Fibroblast of pulmonary artery (primary cell): Measurements from ENCODE around the gene DGKI.

Experiments
- DNase-seq: peaks from one replicate; pipeline ENCODE4 v3.0.0-alpha.2; 2010; ENCODE audit warnings: low read depth
- H3K4me3 ChIP-seq: replicated peaks from 2 replicates; pipeline ENCODE4 v1.5.1; 2011; ENCODE audit warnings: low read depth, mild to moderate bottlenecking, control low read depth, low read length, moderate library complexity
- CTCF ChIP-seq: IDR thresholded peaks from 2 replicates; pipeline ENCODE4 v1.5.1; 2011; ENCODE audit warnings: mild to moderate bottlenecking, control low read depth, low read length, inconsistent platforms; ENCODE audit errors: missing control alignments

The DGKI gene

GRCh38 chr7:137695494-137695893 lies 151.3 kb downstream of the DGKI start:
- TF ChIP-seq CTCF, result no peak
- no peak for DNase-seq
- H3K4me3 ChIP-seq, result no peak overlapping the region

GRCh38 chr7:137694405-137694804 lies 152.4 kb downstream of the DGKI start:
- no peak for TF ChIP-seq CTCF
- no peak for DNase-seq
- H3K4me3 ChIP-seq, result no peak overlapping the region

GRCh38 chr7:137692399-137692798 lies 154.4 kb downstream of the DGKI start:
- no peak overlapping the region for H3K4me3 ChIP-seq
- DNase-seq, result no peak
- no peak for TF ChIP-seq CTCF

- H3K4me3 ChIP-seq, result no peak overlapping the region
- DNase-seq, result no peak
- no peak for TF ChIP-seq CTCF
Measured at GRCh38 chr7:137691566-137691965, 155.2 kb downstream of the DGKI start.

- no peak overlapping the region for H3K4me3 ChIP-seq
- TF ChIP-seq CTCF, result no peak
- DNase-seq, result no peak
Measured at GRCh38 chr7:137690635-137691034, 156.1 kb downstream of the DGKI start.

GRCh38 chr7:137689761-137690160 lies 157.0 kb downstream of the DGKI start:
- no peak overlapping the region for H3K4me3 ChIP-seq
- no peak for TF ChIP-seq CTCF
- DNase-seq, result no peak

- TF ChIP-seq CTCF, result no peak
- DNase-seq, result peak; percentile 88
- H3K4me3 ChIP-seq, result no peak overlapping the region
Measured at GRCh38 chr7:137687556-137688265, 159.1 kb downstream of the DGKI start.
